Ascending aorta (tissue), 2 donors: ENCODE data around the gene C10orf90. TPM values are rescaled to one million over a fixed set of nuclear protein-coding genes. Genes with fewer than 3 reads are reported as not detected.

Experiments
- DNase-seq, 2 donors: peaks; one replicate each; pipeline ENCODE4 v3.0.0-alpha.2; 2019; ENCODE audit warnings: low spot score in 2 of 2
- H3K27ac ChIP-seq, 2 donors: fragments of 200-600 bp; sonication (generic); one replicate each; pipeline ENCODE4 v1.5.1; 2016 to 2017; ENCODE audit warnings: mild to moderate bottlenecking in 1 of 2
- H3K27me3 ChIP-seq: fragments of 200-600 bp; sonication (generic); one replicate; pipeline ENCODE4 v1.5.1; 2017
- H3K36me3 ChIP-seq, 2 donors: fragments of 200-600 bp; sonication (generic); one replicate each; pipeline ENCODE4 v1.5.1; 2016
- H3K4me1 ChIP-seq, 2 donors: fragments of 200-600 bp; sonication (generic); one replicate each; pipeline ENCODE4 v1.5.1; 2016 to 2017; ENCODE audit warnings: mild to moderate bottlenecking in 1 of 2
- H3K4me3 ChIP-seq, 2 donors: fragments of 200-600 bp; sonication (generic); one replicate each; pipeline ENCODE4 v1.5.1; 2016 to 2017; ENCODE audit warnings: mild to moderate bottlenecking in 1 of 2
- H3K9me3 ChIP-seq, 2 donors: fragments of 200-600 bp; sonication (generic); one replicate each; pipeline ENCODE4 v1.5.1; 2016
- intact Hi-C: fragments of 100-400 bp; cut with DNase I; formaldehyde crosslinking; loops from one replicate; pipeline ENCODE4 v1.15.1; 2023
- total RNA-seq: library from RNA; depleted of rRNA; stranded (reverse); fragments of >200 nt; gene quantifications from one replicate; pipeline ENCODE4 v1.1.0, GENCODE V29; 2016
- TF ChIP-seq, protein P1 (sequence below), 3 experiments: fragments of 200-600 bp in 2 of 3; fragments of 450-650 bp in 1 of 3; sonication (generic) in 2 of 3; IDR thresholded peaks; one replicate each; pipeline ENCODE4 v1.5.1; 2016 to 2019; ENCODE audit warnings: antibody characterized with exemption in 3 of 3, mild to moderate bottlenecking in 1 of 3, moderate library complexity in 1 of 3

C10orf90 gene
- total RNA-seq, 1 donor from 2014 or later = not detected

DNA sequence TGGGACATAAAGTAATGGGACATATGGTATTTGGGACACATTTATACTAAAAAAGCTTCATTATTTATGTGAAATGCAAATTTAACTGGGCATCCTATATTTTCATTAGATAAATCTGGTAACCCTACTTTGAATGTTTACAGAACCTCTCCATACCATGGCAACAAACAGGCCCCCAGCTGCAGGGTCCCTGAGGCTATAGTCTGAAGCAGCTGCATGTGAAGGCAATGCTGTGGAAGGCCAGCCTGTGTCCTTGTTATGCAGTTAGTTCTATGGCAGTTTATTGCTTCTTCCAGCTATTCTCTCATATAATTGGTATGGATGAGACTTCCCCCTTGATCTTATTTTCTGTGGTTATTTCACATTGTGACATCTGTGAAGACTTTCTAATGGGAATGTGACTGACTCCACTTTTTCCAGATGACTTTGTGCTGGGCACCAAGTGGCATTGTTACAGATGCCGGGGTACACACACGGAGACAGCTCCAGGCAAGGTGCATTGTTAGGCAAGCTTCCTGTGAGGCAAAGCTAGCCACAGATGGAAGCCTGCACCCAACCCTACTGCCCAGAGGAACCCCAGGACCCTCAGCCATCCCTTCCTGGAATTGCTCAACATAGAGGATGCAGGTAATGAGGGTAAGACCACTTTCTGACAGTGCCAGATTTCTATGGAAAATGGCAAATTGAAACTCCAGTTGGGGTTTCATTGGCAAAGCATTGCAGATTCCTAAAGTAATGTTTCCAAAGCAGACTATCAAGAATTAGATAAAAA is 232.7 kb downstream of the C10orf90 start:
- Histone ChIP-seq H3K4me1 (no peaks in the 10 kb centered on the region), H3K4me3 (no peak overlapping the region), H3K27ac (no peak overlapping the region), H3K27me3 (no peaks in the 10 kb centered on the region), H3K36me3 (no peaks in the 10 kb centered on the region), H3K9me3 (no peaks in the 10 kb centered on the region)
- intact Hi-C loops = no loop called here
- no peak for DNase-seq
- TF ChIP-seq, protein P1, sequence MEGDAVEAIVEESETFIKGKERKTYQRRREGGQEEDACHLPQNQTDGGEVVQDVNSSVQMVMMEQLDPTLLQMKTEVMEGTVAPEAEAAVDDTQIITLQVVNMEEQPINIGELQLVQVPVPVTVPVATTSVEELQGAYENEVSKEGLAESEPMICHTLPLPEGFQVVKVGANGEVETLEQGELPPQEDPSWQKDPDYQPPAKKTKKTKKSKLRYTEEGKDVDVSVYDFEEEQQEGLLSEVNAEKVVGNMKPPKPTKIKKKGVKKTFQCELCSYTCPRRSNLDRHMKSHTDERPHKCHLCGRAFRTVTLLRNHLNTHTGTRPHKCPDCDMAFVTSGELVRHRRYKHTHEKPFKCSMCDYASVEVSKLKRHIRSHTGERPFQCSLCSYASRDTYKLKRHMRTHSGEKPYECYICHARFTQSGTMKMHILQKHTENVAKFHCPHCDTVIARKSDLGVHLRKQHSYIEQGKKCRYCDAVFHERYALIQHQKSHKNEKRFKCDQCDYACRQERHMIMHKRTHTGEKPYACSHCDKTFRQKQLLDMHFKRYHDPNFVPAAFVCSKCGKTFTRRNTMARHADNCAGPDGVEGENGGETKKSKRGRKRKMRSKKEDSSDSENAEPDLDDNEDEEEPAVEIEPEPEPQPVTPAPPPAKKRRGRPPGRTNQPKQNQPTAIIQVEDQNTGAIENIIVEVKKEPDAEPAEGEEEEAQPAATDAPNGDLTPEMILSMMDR (IDR thresholded peaks at IDR 0.05) = no peak

DNA sequence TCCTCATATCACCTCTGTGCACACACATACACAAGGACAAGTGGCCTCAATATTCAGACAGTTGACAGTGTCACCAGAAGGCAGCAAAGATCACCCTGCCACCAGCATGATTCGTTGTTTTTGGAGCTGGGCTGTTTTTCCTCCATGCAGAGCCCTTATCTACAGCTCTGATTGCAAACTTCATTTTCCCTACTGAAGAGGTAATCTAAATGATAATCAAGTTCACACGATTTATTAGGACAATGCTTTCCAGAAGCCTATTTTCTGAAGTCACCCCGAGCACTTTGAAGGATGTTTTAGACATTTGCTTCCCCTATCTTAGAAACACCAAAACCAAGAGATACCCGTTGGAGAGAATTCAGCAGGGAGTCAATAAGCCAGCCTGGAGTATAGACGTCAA is 236.3 kb downstream of the C10orf90 start:
- Histone ChIP-seq H3K4me1 (no peaks in the 10 kb centered on the region), H3K27ac (no peak overlapping the region), H3K9me3 (no peaks in the 10 kb centered on the region), H3K27me3 (no peaks in the 10 kb centered on the region), H3K36me3 (no peaks in the 10 kb centered on the region), H3K4me3 (no peak overlapping the region)
- intact Hi-C loops = no loop called here
- TF ChIP-seq, protein P1 (IDR thresholded peaks at IDR 0.05) = no peak
- no peak for DNase-seq

DNA sequence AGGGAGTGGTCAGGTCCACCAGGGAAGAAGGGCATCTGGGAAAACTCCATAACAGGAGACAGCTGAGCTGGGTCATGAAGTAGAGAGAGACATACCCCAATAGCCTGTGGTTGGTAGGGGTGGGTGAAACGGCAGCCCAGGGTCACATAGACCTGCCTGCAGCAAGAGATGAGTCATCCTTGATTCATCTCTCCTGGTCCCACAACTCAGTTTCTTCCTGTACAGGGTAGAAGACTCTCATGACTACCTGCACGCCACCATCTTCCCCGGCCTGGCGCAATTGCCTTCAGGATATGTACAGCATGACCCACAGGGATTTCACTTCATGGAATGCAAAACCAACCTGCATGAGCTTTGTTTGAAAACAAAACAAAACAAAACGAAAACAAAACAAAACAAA is 237.1 kb downstream of the C10orf90 start:
- Histone ChIP-seq H3K9me3 (no peaks in the 10 kb centered on the region), H3K27ac (no peak overlapping the region), H3K36me3 (no peaks in the 10 kb centered on the region), H3K4me3 (no peak overlapping the region), H3K27me3 (no peaks in the 10 kb centered on the region), H3K4me1 (no peaks in the 10 kb centered on the region)
- TF ChIP-seq, protein P1 (IDR thresholded peaks at IDR 0.05) = no peak
- no peak for DNase-seq
- intact Hi-C loops = no loop called here

DNA sequence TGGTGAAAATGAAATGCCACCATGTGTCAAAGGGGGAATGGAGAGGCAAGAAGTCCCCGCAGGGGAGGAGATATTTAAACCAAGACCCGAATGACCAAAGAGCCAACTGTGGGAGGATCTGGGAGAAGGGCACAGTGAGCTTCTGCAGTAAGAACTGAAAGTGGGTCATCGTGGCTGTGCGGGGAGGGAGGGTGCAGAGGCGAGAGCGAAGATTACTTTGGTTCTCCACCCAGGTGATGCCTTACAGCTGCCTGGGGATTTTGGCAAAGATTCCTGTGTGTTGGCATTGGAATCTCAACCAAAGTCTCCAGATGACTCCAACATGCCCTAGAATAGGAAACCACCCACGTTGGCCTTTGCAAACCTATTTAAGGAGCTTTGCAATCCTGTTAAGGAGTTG is 238.0 kb downstream of the C10orf90 start:
- TF ChIP-seq, protein P1 (IDR thresholded peaks at IDR 0.05) = no peak
- no peak overlapping the region for H3K4me3 ChIP-seq
- H3K36me3 ChIP-seq = no peaks in the 10 kb centered on the region
- H3K27me3 ChIP-seq = no peaks in the 10 kb centered on the region
- H3K4me1 ChIP-seq = no peaks in the 10 kb centered on the region
- no peaks in the 10 kb centered on the region for H3K9me3 ChIP-seq
- H3K27ac ChIP-seq = no peak overlapping the region
- no peak for DNase-seq
- intact Hi-C loops = no loop called here

DNA sequence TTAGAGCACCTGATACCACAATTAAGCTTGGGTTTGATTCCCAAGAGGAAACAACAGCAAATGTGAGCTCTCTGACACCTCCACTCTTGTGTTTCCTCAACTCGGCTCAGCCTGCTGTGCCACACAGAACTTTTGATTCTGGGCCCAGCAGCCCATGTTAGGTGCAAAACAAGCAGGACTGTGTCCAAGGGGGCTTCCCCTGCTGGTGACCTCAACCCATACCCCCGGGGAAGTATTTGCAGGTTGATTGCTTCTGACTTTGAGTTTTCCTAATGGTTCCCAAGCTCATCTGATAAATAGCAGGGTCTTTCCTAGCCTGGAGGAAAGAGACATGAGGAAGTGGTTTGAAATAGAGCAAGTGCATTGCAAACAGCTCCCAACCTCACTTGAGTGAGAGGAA is 238.7 kb downstream of the C10orf90 start:
- no peak overlapping the region for H3K4me3 ChIP-seq
- no peaks in the 10 kb centered on the region for H3K27me3 ChIP-seq
- no peaks in the 10 kb centered on the region for H3K4me1 ChIP-seq
- no peaks in the 10 kb centered on the region for H3K9me3 ChIP-seq
- no peak overlapping the region for H3K27ac ChIP-seq
- intact Hi-C loops = no loop called here
- DNase-seq = no peak
- H3K36me3 ChIP-seq = no peaks in the 10 kb centered on the region
- TF ChIP-seq, protein P1 (IDR thresholded peaks at IDR 0.05) = no peak
